DND-41 (cell line): ENCODE data around the gene ARHGAP24.

ENCODE experiments used
- ATAC-seq: fragments of 200-7000 bp; cut with Tn5 transposase; 3 replicates; pipeline ENCODE4 v1.9.1; 2021; ENCODE audit warnings: low read depth; ENCODE audit not compliant: insufficient read depth
- DNase-seq: peaks from one replicate; pipeline ENCODE4 v3.0.0-alpha.2; 2020
- H2AFZ ChIP-seq: 2 replicates; pipeline ENCODE4 v1.6.0; 2012; ENCODE audit warnings: low read depth, low read length
- H3K27ac ChIP-seq: 2 replicates; pipeline ENCODE4 v1.5.1; 2012; ENCODE audit warnings: low read length, inconsistent platforms
- H3K27me3 ChIP-seq: fragments of 200-600 bp; sonication (generic); 2 replicates; pipeline ENCODE4 v1.6.0; 2012; ENCODE audit warnings: low read length, mild to moderate bottlenecking, inconsistent platforms; ENCODE audit not compliant: insufficient read depth, poor library complexity
- H3K36me3 ChIP-seq: 2 replicates; pipeline ENCODE4 v1.5.1; 2012; ENCODE audit warnings: low read length, inconsistent platforms; ENCODE audit not compliant: insufficient read depth
- H3K4me1 ChIP-seq: 2 replicates; pipeline ENCODE4 v1.5.1; 2012; ENCODE audit warnings: mild to moderate bottlenecking, low read length; ENCODE audit not compliant: insufficient read depth
- H3K4me2 ChIP-seq: 2 replicates; pipeline ENCODE4 v1.6.0; 2012; ENCODE audit warnings: mild to moderate bottlenecking, moderate library complexity, low read length, inconsistent platforms; ENCODE audit not compliant: insufficient read depth
- H3K4me3 ChIP-seq, 2 experiments: fragments of 200-600 bp in 1 of 2; shearing (Covaris generic) in 1 of 2; 2 replicates each; pipeline ENCODE4 v1.5.1; 2012 to 2016; ENCODE audit warnings: inconsistent platforms in 2 of 2, low read length in 2 of 2, mild to moderate bottlenecking in 2 of 2, low read depth in 1 of 2, moderate library complexity in 1 of 2
- H3K79me2 ChIP-seq: 2 replicates; pipeline ENCODE4 v1.6.0; 2012; ENCODE audit warnings: low read length, inconsistent platforms; ENCODE audit not compliant: insufficient read depth
- H3K9ac ChIP-seq: 2 replicates; pipeline ENCODE4 v1.6.0; 2012; ENCODE audit warnings: low read depth, mild to moderate bottlenecking, inconsistent platforms, low read length, moderate library complexity
- H3K9me3 ChIP-seq: 2 replicates; pipeline ENCODE4 v1.5.1; 2012; ENCODE audit warnings: low read length, moderate library complexity, mild to moderate bottlenecking, inconsistent platforms; ENCODE audit not compliant: insufficient read depth, severe bottlenecking
- H4K20me1 ChIP-seq: 2 replicates; pipeline ENCODE4 v1.6.0; 2012; ENCODE audit warnings: low read length; ENCODE audit not compliant: insufficient read depth
- EZH2 ChIP-seq: IDR thresholded peaks from 3 replicates; pipeline ENCODE4 v1.6.1; 2012; ENCODE audit warnings: borderline replicate concordance, low read depth, mild to moderate bottlenecking, moderate library complexity, low read length, inconsistent platforms; ENCODE audit not compliant: severe bottlenecking
- TF ChIP-seq, protein P1 (sequence below): IDR thresholded peaks from 2 replicates; pipeline ENCODE4 v1.5.1; 2012; ENCODE audit warnings: borderline replicate concordance, low read length, moderate library complexity, mild to moderate bottlenecking; ENCODE audit not compliant: poor library complexity, severe bottlenecking; ENCODE audit errors: extremely low read depth

The ARHGAP24 gene

DNA sequence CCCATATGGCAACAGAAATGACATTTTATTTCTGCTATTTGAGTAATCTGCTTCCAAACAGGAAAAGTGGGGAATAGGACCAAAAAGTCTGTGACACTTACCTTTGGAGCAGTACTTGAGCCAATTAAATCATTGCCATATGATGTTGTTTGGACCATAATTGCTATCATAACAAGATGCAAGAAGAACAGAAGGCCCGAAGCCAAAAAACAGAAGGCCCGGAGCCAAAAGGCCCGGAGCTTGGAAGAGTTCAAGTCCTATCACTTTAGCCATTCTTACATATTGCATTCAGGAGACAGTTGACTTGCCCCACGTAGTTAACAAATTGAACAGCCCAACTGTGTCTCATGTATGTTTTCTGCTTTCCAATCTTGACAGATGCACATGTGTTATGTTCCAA is 285.6 kb downstream of the ARHGAP24 start:
- H2AFZ ChIP-seq = no peak overlapping the region
- H3K9ac ChIP-seq = no peak overlapping the region
- H3K9me3 ChIP-seq = no peaks in the 10 kb centered on the region
- no peaks in the 10 kb centered on the region for H3K4me1 ChIP-seq
- no peak overlapping the region for H3K4me2 ChIP-seq
- no peak for TF ChIP-seq EZH2
- TF ChIP-seq, protein P1, sequence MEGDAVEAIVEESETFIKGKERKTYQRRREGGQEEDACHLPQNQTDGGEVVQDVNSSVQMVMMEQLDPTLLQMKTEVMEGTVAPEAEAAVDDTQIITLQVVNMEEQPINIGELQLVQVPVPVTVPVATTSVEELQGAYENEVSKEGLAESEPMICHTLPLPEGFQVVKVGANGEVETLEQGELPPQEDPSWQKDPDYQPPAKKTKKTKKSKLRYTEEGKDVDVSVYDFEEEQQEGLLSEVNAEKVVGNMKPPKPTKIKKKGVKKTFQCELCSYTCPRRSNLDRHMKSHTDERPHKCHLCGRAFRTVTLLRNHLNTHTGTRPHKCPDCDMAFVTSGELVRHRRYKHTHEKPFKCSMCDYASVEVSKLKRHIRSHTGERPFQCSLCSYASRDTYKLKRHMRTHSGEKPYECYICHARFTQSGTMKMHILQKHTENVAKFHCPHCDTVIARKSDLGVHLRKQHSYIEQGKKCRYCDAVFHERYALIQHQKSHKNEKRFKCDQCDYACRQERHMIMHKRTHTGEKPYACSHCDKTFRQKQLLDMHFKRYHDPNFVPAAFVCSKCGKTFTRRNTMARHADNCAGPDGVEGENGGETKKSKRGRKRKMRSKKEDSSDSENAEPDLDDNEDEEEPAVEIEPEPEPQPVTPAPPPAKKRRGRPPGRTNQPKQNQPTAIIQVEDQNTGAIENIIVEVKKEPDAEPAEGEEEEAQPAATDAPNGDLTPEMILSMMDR = no peak
- no peak for ATAC-seq
- no peak for DNase-seq
- no peaks in the 10 kb centered on the region for H3K27me3 ChIP-seq
- no peaks in the 10 kb centered on the region for H3K79me2 ChIP-seq
- H3K36me3 ChIP-seq = no peaks in the 10 kb centered on the region
- H3K4me3 ChIP-seq = no peak overlapping the region
- no peaks in the 10 kb centered on the region for H4K20me1 ChIP-seq
- no peak overlapping the region for H3K27ac ChIP-seq

GRCh38 chr4:85761803-85762528 is 287.0 kb downstream of the ARHGAP24 start:
- Histone ChIP-seq H3K9ac (no peak overlapping the region), H3K4me1 (no peaks in the 10 kb centered on the region), H3K36me3 (no peaks in the 10 kb centered on the region), H3K79me2 (no peaks in the 10 kb centered on the region), H3K4me3 (no peak overlapping the region), H4K20me1 (no peaks in the 10 kb centered on the region), H3K27ac (no peak overlapping the region), H3K9me3 (no peaks in the 10 kb centered on the region), H3K27me3 (no peaks in the 10 kb centered on the region), H3K4me2 (no peak overlapping the region), H2AFZ (no peak overlapping the region)
- DNase-seq = no peak
- TF ChIP-seq EZH2 = no peak
- TF ChIP-seq, protein P1 = no peak
- ATAC-seq = no peak

DNA sequence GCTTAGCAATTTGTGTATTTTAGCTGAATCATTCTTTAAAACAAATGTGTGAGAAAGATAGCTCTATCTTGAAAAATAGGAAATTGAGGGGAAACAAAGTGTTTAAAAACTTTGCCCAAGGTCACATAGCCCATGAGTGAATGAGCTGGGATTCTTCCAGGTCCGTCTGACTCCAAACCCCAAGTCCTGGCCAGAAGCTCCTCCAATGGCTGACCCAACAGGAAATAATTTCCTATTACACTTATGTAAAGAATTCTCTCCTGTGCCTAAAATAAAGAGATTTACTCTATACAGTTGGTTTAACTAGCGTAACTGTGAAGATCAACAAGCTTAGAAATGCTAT is 287.6 kb downstream of the ARHGAP24 start:
- DNase-seq (no peak), ATAC-seq (no peak)
- no peak overlapping the region for H3K4me3 ChIP-seq
- H3K79me2 ChIP-seq = no peaks in the 10 kb centered on the region
- no peaks in the 10 kb centered on the region for H3K4me1 ChIP-seq
- H3K36me3 ChIP-seq = no peaks in the 10 kb centered on the region
- no peaks in the 10 kb centered on the region for H3K9me3 ChIP-seq
- no peak overlapping the region for H3K4me2 ChIP-seq
- no peak overlapping the region for H3K9ac ChIP-seq
- H3K27me3 ChIP-seq = no peaks in the 10 kb centered on the region
- H4K20me1 ChIP-seq = no peaks in the 10 kb centered on the region
- H2AFZ ChIP-seq = no peak overlapping the region
- H3K27ac ChIP-seq = no peak overlapping the region
- TF ChIP-seq EZH2 = no peak
- TF ChIP-seq, protein P1 = no peak
